Caco-2 (cell line): ENCODE results near the gene TRIM2. TPM values are rescaled to one million over a fixed set of nuclear protein-coding genes. Genes with fewer than 3 reads are reported as not detected.

Experiments used
- BruUV-seq: library from RNA; stranded (reverse); fragments of 400-500 nt; replicated peaks from 2 replicates; lab custom pipeline; 2021; lab: Mats Ljungman, UMichigan
- CTCF ChIA-PET: fragments of 300-600 bp; sonication (Branson Sonifier 250); formaldehyde crosslinking; loops from one replicate; lab custom pipeline; 2022; ENCODE audit warnings: antibody characterized with exemption; lab: Charles Lee
- POLR2A ChIA-PET: fragments of 300-600 bp; sonication (Branson Sonifier 250); formaldehyde crosslinking; loops from one replicate; lab custom pipeline; 2022; ENCODE audit warnings: antibody characterized with exemption; lab: Charles Lee
- DNase-seq, 2 experiments: peaks; one replicate each; pipeline versions ENCODE4 v3.0.0 to v3.0.0-alpha.2; 2020 to 2022
- H3K27me3 ChIP-seq: replicated peaks from 2 replicates; pipeline ENCODE4 v1.6.0; 2011; ENCODE audit warnings: low read length; ENCODE audit not compliant: control insufficient read depth, insufficient read depth
- H3K36me3 ChIP-seq: 2 replicates; pipeline ENCODE4 v1.5.1; 2011; ENCODE audit warnings: low read length; ENCODE audit not compliant: control insufficient read depth, insufficient read depth
- H3K4me1 ChIP-seq: fragments of 250-450 bp; sonication (Bioruptor Pico); 2 replicates; pipeline ENCODE4 v1.5.1; 2020; ENCODE audit warnings: mild to moderate bottlenecking
- H3K4me3 ChIP-seq: 2 replicates; pipeline ENCODE4 v1.5.1; 2011; ENCODE audit warnings: low read depth, mild to moderate bottlenecking, control low read depth, low read length
- H3K9me3 ChIP-seq: fragments of 250-450 bp; sonication (Bioruptor Pico); 2 replicates; pipeline ENCODE4 v1.5.1; 2020; ENCODE audit warnings: mild to moderate bottlenecking, moderate library complexity
- H3K27ac Mint-ChIP-seq: one replicate; pipeline ENCODE4 v1.8.0; 2022; ENCODE audit warnings: mixed read lengths; ENCODE audit not compliant: unreplicated experiment
- H3K27me3 Mint-ChIP-seq: one replicate; pipeline ENCODE4 v1.8.0; 2022; ENCODE audit warnings: mixed read lengths; ENCODE audit not compliant: insufficient read depth, unreplicated experiment
- H3K36me3 Mint-ChIP-seq: one replicate; pipeline ENCODE4 v1.8.0; 2022; ENCODE audit warnings: mild to moderate bottlenecking, mixed read lengths; ENCODE audit not compliant: insufficient read depth, unreplicated experiment
- H3K4me1 Mint-ChIP-seq: one replicate; pipeline ENCODE4 v1.8.0; 2022; ENCODE audit warnings: low read depth, mixed read lengths; ENCODE audit not compliant: unreplicated experiment
- H3K4me3 Mint-ChIP-seq: one replicate; pipeline ENCODE4 v1.8.0; 2022; ENCODE audit warnings: mild to moderate bottlenecking, moderate library complexity, mixed read lengths; ENCODE audit not compliant: unreplicated experiment
- H3K9me3 Mint-ChIP-seq: one replicate; pipeline ENCODE4 v1.8.0; 2022; ENCODE audit warnings: mixed read lengths; ENCODE audit not compliant: unreplicated experiment
- intact Hi-C: fragments of 100-400 bp; cut with micrococcal nuclease; formaldehyde crosslinking; loops from one replicate; pipeline ENCODE4 v1.10.0; 2022; ENCODE audit not compliant: unreplicated experiment
- total RNA-seq: library from RNA; stranded (reverse); gene quantifications from 2 replicates; pipeline ENCODE4 v1.2.3, GENCODE V29; 2022
- TF ChIP-seq, protein P1 (sequence below), 2 experiments: fragments of 200-600 bp in 1 of 2; IDR thresholded peaks; 1 replicate in 1 of 2; 2 replicates in 1 of 2; pipeline versions ENCODE4 v1.5.1 to v1.8.0; 2011 to 2022; ENCODE audit warnings: antibody characterized with exemption in 1 of 2, control low read depth in 1 of 2, inconsistent platforms in 1 of 2, low read depth in 1 of 2, low read length in 1 of 2, mild to moderate bottlenecking in 1 of 2, moderate library complexity in 1 of 2; ENCODE audit not compliant: insufficient read depth in 1 of 2, severe bottlenecking in 1 of 2, unreplicated experiment in 1 of 2

TRIM2 gene
- total RNA-seq, 1 experiment from 2014 or later, result 62.3 TPM

DNA sequence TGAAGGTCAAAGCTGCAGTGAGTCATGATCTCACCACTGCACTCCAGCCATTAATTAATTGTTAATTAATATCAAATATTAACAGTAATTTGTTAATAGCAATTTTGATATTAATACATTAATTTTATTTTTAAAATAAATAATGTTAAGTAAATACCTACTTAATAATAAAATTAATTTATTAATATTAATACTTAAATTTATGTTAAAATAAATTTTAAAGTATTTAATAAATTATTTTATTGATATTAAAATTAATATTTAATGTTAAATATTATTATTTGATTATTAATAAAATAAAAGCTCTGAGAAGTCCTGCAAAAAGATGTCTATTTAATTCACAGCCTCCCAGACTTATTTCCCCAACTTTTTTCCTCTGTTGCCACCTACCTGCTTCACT, 25.1 kb upstream of the TRIM2 start:
- no peaks in the 10 kb centered on the region for H3K9me3 Mint-ChIP-seq
- CTCF ChIA-PET, result no interaction called here

DNA sequence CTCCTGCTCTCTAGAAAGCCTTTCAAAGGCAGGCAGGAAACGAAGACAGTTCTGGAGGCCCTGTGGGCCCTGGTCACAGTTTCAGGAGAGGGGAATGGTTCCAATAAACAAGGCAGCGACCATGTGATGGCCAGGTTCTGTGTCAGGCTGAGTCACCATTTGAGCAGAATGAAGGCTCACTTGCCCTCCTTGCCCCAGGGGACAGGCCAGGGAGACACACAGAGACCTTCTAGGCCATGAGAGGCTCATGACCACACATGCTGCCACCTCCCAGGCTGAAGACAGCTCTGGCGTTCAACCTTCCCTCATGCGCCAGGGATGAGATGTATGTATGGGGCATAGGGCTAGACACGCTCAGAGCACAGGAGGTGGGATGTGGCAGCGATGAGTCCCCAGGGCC, 22.9 kb upstream of the TRIM2 start:
- no TSS peak for BruUV-seq
- no peaks in the 10 kb centered on the region for H3K4me1 Mint-ChIP-seq
- no peak overlapping the region for H3K4me3 ChIP-seq
- H3K36me3 ChIP-seq, result no peaks in the 10 kb centered on the region
- H3K27me3 Mint-ChIP-seq, result no peaks in the 10 kb centered on the region
- no peaks in the 10 kb centered on the region for H3K27me3 ChIP-seq
- H3K9me3 Mint-ChIP-seq, result no peaks in the 10 kb centered on the region
- TF ChIP-seq, protein P1, sequence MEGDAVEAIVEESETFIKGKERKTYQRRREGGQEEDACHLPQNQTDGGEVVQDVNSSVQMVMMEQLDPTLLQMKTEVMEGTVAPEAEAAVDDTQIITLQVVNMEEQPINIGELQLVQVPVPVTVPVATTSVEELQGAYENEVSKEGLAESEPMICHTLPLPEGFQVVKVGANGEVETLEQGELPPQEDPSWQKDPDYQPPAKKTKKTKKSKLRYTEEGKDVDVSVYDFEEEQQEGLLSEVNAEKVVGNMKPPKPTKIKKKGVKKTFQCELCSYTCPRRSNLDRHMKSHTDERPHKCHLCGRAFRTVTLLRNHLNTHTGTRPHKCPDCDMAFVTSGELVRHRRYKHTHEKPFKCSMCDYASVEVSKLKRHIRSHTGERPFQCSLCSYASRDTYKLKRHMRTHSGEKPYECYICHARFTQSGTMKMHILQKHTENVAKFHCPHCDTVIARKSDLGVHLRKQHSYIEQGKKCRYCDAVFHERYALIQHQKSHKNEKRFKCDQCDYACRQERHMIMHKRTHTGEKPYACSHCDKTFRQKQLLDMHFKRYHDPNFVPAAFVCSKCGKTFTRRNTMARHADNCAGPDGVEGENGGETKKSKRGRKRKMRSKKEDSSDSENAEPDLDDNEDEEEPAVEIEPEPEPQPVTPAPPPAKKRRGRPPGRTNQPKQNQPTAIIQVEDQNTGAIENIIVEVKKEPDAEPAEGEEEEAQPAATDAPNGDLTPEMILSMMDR (IDR thresholded peaks at IDR 0.05; ENCODE audit: insufficient read depth in 1 of 2, low read depth in 1 of 2, low read length in 1 of 2, severe bottlenecking in 1 of 2, unreplicated experiment in 1 of 2), result no peak
- H3K9me3 ChIP-seq, result no peaks in the 10 kb centered on the region
- H3K4me3 Mint-ChIP-seq, result no peak overlapping the region
- POLR2A ChIA-PET, result no interaction called here
- no peak overlapping the region for H3K27ac Mint-ChIP-seq
- H3K36me3 Mint-ChIP-seq, result no peaks in the 10 kb centered on the region
- DNase-seq, result no peak
- CTCF ChIA-PET, result no interaction called here
- no peaks in the 10 kb centered on the region; the same call in 1 of the 2 replicates for H3K4me1 ChIP-seq
- intact Hi-C loops, result no loop called here

More for the DNA sequence above, 25.1 kb upstream of the TRIM2 start:
- Histone ChIP-seq H3K4me3 (no peak overlapping the region), H3K27me3 (no peaks in the 10 kb centered on the region), H3K4me1 (no peaks in the 10 kb centered on the region), H3K36me3 (no peaks in the 10 kb centered on the region), H3K9me3 (no peaks in the 10 kb centered on the region)
- TF ChIP-seq, protein P1 (IDR thresholded peaks at IDR 0.05; ENCODE audit: insufficient read depth in 1 of 2, low read depth in 1 of 2, low read length in 1 of 2, severe bottlenecking in 1 of 2, unreplicated experiment in 1 of 2), result no peak
- no TSS peak for BruUV-seq
- intact Hi-C loops, result no loop called here
- Mint-ChIP-seq H3K27me3 (no peaks in the 10 kb centered on the region), H3K4me1 (no peaks in the 10 kb centered on the region), H3K36me3 (peaks cover 5% of the 10 kb centered on the region), H3K27ac (no peak overlapping the region), H3K4me3 (no peak overlapping the region)
- DNase-seq, result no peak
- POLR2A ChIA-PET, result no interaction called here

DNA sequence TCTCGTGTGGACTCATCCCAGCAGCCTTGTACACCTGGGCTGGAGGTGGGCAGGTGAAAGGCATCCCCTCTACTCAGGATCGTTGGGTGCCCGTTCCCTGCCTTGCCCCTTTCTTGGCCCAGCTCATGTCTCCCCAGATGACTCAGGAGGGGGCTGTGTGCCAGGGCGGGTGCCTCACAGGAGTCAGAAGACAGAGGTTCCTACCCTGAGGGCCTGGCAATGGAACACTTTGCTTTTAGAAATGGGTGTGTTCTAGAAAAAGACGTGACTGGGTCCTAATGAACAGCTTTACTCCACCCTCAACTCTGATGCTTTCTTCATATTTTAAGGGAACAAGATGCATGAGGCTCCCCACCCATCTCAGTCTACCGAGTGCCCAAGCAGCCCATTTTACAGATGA, 22.5 kb upstream of the TRIM2 start:
- Histone ChIP-seq H3K4me1 (no peaks in the 10 kb centered on the region; the same call in 1 of the 2 replicates), H3K4me3 (no peak overlapping the region), H3K27me3 (no peaks in the 10 kb centered on the region), H3K36me3 (no peaks in the 10 kb centered on the region), H3K9me3 (no peaks in the 10 kb centered on the region)
- H3K36me3 Mint-ChIP-seq, result no peaks in the 10 kb centered on the region
- BruUV-seq, result no TSS peak
- intact Hi-C loops, result no loop called here
- TF ChIP-seq, protein P1 (IDR thresholded peaks at IDR 0.05; ENCODE audit: insufficient read depth in 1 of 2, low read depth in 1 of 2, low read length in 1 of 2, severe bottlenecking in 1 of 2, unreplicated experiment in 1 of 2), result no peak
- H3K4me1 Mint-ChIP-seq, result no peaks in the 10 kb centered on the region
- no peak overlapping the region for H3K4me3 Mint-ChIP-seq
- H3K27ac Mint-ChIP-seq, result no peak overlapping the region
- no peaks in the 10 kb centered on the region for H3K27me3 Mint-ChIP-seq
- CTCF ChIA-PET, result no interaction called here
- no peak for DNase-seq
- no peaks in the 10 kb centered on the region for H3K9me3 Mint-ChIP-seq
- POLR2A ChIA-PET, result no interaction called here
